HG02973 (cell line): Measurements from ENCODE around the gene SLC51B.
"Not testable (repeated sequence)": the region's sequence is repeated elsewhere in the genome, so short reads cannot be mapped to it uniquely, and the experiment has no call there.

Source experiments
- ATAC-seq: cut with Tn5 transposase; IDR thresholded peaks from one replicate; pipeline ENCODE4 v1.9.1; 2021; ENCODE audit warnings: moderate library complexity; ENCODE audit not compliant: unreplicated experiment

The SLC51B gene

GRCh38 chr15:65096481-65097385, 51.5 kb downstream of the SLC51B start:
- ATAC-seq = no peak

GRCh38 chr15:65097651-65098263, 52.6 kb downstream of the SLC51B start:
- ATAC-seq = no peak

DNA sequence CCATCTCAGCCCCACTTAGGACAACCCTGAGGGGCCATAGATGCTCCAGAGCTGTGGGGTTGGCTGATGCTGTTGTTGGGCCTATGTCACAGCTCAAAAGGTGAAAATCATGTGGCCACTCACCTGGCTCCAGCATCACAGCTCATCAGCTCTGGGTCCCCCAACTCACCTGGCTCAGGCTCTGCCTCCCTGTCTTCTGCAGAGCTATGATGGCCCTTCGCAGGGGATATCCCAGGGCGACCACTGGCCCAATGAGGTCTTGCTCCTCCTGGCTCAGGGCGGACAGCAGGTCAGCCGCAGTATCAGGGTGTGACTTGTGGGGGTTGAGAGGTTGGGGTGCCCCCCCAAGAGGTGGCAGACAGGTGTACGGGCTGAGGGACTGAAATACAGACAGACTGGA, 54.1 kb downstream of the SLC51B start:
- no peak for ATAC-seq

DNA sequence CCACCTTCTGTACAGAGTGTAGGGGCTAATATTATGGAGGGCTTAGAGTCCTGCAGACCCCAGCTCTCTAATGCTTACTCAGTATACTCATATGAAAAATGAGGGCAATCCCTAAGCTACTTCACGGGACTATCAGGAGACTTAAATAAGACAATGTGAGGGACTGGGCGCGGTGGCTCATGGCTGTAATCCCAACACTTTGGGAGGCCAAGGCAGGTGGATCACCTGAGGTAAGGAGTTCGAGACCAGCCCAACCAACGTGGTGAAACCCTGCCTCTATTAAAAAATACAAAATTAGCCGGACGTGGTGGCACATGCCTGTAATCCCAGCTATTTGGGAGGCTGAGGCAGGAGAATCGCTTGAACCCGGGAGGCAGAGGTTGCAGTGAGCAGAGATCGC, 54.6 kb downstream of the SLC51B start:
- not testable (repeated sequence) for ATAC-seq

- ATAC-seq = no peak
These were observed 55.3 kb downstream of the SLC51B start for GRCh38 chr15:65100442-65100841.

GRCh38 chr15:65101411-65101890, 56.3 kb downstream of the SLC51B start:
- ATAC-seq = no peak

DNA sequence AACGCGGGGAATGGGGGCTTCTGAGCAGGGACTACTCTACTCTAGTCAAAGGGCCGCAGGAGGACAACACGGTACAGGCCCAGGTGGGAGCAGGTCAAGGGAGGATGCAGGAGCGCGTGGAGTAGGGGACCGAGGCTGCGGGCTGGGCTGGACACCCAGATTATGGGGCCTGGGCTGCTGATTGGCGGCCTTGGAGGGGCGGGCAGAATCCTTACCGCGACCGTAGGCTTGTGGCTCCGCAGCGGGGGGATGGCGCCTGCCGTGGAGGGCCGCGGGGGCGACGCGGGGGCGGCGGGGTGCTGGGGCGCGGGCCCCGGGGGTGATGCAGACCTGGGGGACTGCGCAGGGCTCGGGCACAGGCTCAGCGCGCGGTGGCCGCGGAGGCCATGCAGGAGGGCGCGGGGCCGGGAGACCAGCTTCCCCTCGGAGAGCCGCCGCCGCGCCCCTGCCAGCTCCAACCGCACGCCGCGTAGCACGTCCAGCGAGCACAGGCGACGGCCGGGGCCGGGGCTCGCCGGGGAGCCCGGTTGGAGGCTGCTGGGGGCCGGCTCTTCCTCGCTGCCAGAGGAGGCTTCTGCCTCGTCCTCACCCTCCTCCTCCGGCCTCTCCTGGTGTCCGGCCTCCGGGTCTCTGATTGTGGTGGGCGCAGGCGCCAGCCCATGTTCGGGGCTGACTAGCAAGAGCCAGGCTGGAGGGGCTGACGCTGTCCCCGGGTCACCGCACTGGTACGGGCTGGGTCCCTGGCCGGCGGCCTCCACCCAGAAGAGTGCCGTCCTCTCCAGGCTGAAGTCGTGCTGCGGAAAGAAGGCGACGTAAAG, 56.9 kb downstream of the SLC51B start:
- ATAC-seq = no peak

GRCh38 chr15:65102912-65103311, 57.7 kb downstream of the SLC51B start:
- no peak for ATAC-seq
